Parathyroid adenoma (tissue), 2 donors: ENCODE data around the gene CLDN3.

Experiments
- H2AFZ ChIP-seq: fragments of 300-600 bp; sonication (generic); one replicate; pipeline ENCODE4 v1.7.0; 2017; ENCODE audit warnings: antibody characterized with exemption, mild to moderate bottlenecking
- H3K27ac ChIP-seq: fragments of 300-600 bp; sonication (generic); one replicate; pipeline ENCODE4 v1.7.0; 2017
- H3K27me3 ChIP-seq: fragments of 300-600 bp; sonication (generic); one replicate; pipeline ENCODE4 v1.7.0; 2017; ENCODE audit warnings: low read length; ENCODE audit not compliant: control insufficient read depth, insufficient read depth
- H3K36me3 ChIP-seq: fragments of 300-600 bp; sonication (generic); one replicate; pipeline ENCODE4 v1.7.0; 2017; ENCODE audit warnings: low read length; ENCODE audit not compliant: control insufficient read depth, insufficient read depth
- H3K4me1 ChIP-seq: fragments of 300-600 bp; sonication (generic); one replicate; pipeline ENCODE4 v1.7.0; 2017; ENCODE audit warnings: control low read depth
- H3K4me2 ChIP-seq: fragments of 300-600 bp; sonication (generic); one replicate; pipeline ENCODE4 v1.7.0; 2017; ENCODE audit warnings: low read length
- H3K4me3 ChIP-seq: fragments of 300-600 bp; sonication (generic); one replicate; pipeline ENCODE4 v1.7.0; 2017; ENCODE audit warnings: low read depth, low read length
- H3K79me2 ChIP-seq: fragments of 300-600 bp; sonication (generic); one replicate; pipeline ENCODE4 v1.7.0; 2017; ENCODE audit warnings: control low read depth
- H3K9ac ChIP-seq: fragments of 300-600 bp; sonication (generic); one replicate; pipeline ENCODE4 v1.7.0; 2017; ENCODE audit warnings: mild to moderate bottlenecking
- H3K9me3 ChIP-seq: fragments of 300-600 bp; sonication (generic); one replicate; pipeline ENCODE4 v1.7.0; 2017; ENCODE audit warnings: low read length; ENCODE audit not compliant: control insufficient read depth
- CTCF ChIP-seq: fragments of 300-600 bp; sonication (generic); IDR thresholded peaks from one replicate; pipeline ENCODE4 v1.7.0; 2017; ENCODE audit warnings: antibody characterized with exemption, mild to moderate bottlenecking
- donor health status: primary hyperparathyroidism.

The CLDN3 gene

GRCh38 chr7:73732397-73732796 lies 37.7 kb downstream of the CLDN3 start:
- Histone ChIP-seq H3K4me1 (peaks cover 2% of the 10 kb centered on the region), H3K27ac (no peak overlapping the region), H3K79me2 (no peaks in the 10 kb centered on the region), H3K36me3 (no peaks in the 10 kb centered on the region), H3K9me3 (no peaks in the 10 kb centered on the region), H2AFZ (no peak overlapping the region), H3K4me3 (no peak overlapping the region), H3K9ac (no peak overlapping the region), H3K27me3 (no peaks in the 10 kb centered on the region), H3K4me2 (no peak overlapping the region)
- no peak for TF ChIP-seq CTCF

- H3K79me2 ChIP-seq = no peaks in the 10 kb centered on the region
- H3K4me3 ChIP-seq = no peak overlapping the region
- H3K4me2 ChIP-seq = no peak overlapping the region
- H3K36me3 ChIP-seq = no peaks in the 10 kb centered on the region
- H3K4me1 ChIP-seq = no peaks in the 10 kb centered on the region
- H2AFZ ChIP-seq = no peak overlapping the region
- no peak overlapping the region for H3K27ac ChIP-seq
- H3K27me3 ChIP-seq = no peaks in the 10 kb centered on the region
- H3K9ac ChIP-seq = no peak overlapping the region
- TF ChIP-seq CTCF = no peak
- H3K9me3 ChIP-seq = no peaks in the 10 kb centered on the region
Measured at GRCh38 chr7:73730485-73730884, 39.6 kb downstream of the CLDN3 start.

GRCh38 chr7:73728551-73728950 lies 41.5 kb downstream of the CLDN3 start:
- H3K79me2 ChIP-seq = no peaks in the 10 kb centered on the region
- H3K4me3 ChIP-seq = no peak overlapping the region
- TF ChIP-seq CTCF = no peak
- no peaks in the 10 kb centered on the region for H3K27me3 ChIP-seq
- H3K9ac ChIP-seq = no peak overlapping the region
- no peaks in the 10 kb centered on the region for H3K36me3 ChIP-seq
- no peaks in the 10 kb centered on the region for H3K9me3 ChIP-seq
- no peak overlapping the region for H2AFZ ChIP-seq
- H3K27ac ChIP-seq = no peak overlapping the region
- no peaks in the 10 kb centered on the region for H3K4me1 ChIP-seq
- no peak overlapping the region for H3K4me2 ChIP-seq

GRCh38 chr7:73727952-73728351 lies 42.1 kb downstream of the CLDN3 start:
- Histone ChIP-seq H3K4me2 (no peak overlapping the region), H3K4me3 (no peak overlapping the region), H3K9me3 (no peaks in the 10 kb centered on the region), H2AFZ (no peak overlapping the region), H3K79me2 (no peaks in the 10 kb centered on the region), H3K4me1 (no peaks in the 10 kb centered on the region), H3K36me3 (no peaks in the 10 kb centered on the region), H3K27me3 (no peaks in the 10 kb centered on the region), H3K27ac (no peak overlapping the region), H3K9ac (no peak overlapping the region)
- no peak for TF ChIP-seq CTCF

- H3K4me1 ChIP-seq = peaks cover 4% of the 10 kb centered on the region
- no peak for TF ChIP-seq CTCF
- H3K36me3 ChIP-seq = no peaks in the 10 kb centered on the region
- no peak overlapping the region for H3K4me3 ChIP-seq
- H3K79me2 ChIP-seq = no peaks in the 10 kb centered on the region
- no peak overlapping the region for H3K9ac ChIP-seq
- H2AFZ ChIP-seq = no peak overlapping the region
- H3K27me3 ChIP-seq = no peaks in the 10 kb centered on the region
- no peak overlapping the region for H3K4me2 ChIP-seq
- H3K9me3 ChIP-seq = no peaks in the 10 kb centered on the region
- H3K27ac ChIP-seq = no peak overlapping the region
Measured at GRCh38 chr7:73726083-73726466, 44.0 kb downstream of the CLDN3 start.
